ENCODE measurements around the gene HDAC4. TPM values are rescaled to one million over a fixed set of nuclear protein-coding genes. Genes with fewer than 3 reads are reported as not detected.

Gene HDAC4
- total and polyA plus RNA-seq, 2 of the 8 experiments (the other 6 are each of a cell fraction or from before 2014, with no cell fraction given) = 15.4 to 31.5 TPM

DNA sequence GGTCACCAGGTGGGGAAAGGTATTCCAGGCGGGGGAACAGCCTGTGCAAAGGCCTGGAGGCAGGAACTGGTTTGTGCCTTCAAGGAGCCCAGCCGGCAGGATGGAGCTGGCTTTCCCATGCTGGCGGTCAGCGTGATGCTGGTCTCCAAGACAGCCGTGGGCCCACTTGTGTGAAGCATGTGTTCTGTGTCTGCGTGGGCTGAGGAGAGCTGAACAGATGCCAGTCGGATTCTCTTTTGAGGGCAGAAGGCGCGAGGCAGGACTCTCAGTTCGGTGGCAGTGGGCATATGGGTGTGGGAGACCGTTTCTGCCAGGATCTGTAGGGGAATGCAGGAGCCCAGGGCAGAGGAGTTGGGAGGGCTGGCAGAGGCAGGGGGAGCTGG, 361.4 kb downstream of the HDAC4 start:
- Histone ChIP-seq H3K9me3 (ENCODE audit: insufficient read depth in 2 of 2, low read depth in 1 of 2, low read length in 1 of 2) (no peaks in the 10 kb centered on the region), H3K14ac (ENCODE audit: insufficient read length) (no peak overlapping the region), H3K9ac (replicated peaks in 1 of 4; ENCODE audit: extremely low read depth in 1 of 4, low read depth in 3 of 4, low read length in 3 of 4) (no peak overlapping the region), H3K27ac (ENCODE audit: low read depth, low read length) (no peak overlapping the region), H4K20me1 (replicated peaks in 1 of 2; ENCODE audit: control insufficient read depth in 1 of 2, insufficient read depth in 2 of 2, low read length in 2 of 2) (no peaks in the 10 kb centered on the region), H2BK20ac (ENCODE audit: low read length) (no peak overlapping the region), H3K18ac (ENCODE audit: extremely low read depth, low read length) (no peak overlapping the region), H2BK120ac (replicated peaks; ENCODE audit: low read depth, low read length) (no peak overlapping the region), H3K23ac (ENCODE audit: insufficient read length) (no peak overlapping the region), H3K4me1 (replicated peaks in 1 of 4; ENCODE audit: control insufficient read depth in 3 of 4, insufficient read depth in 4 of 4, low read length in 3 of 4) (peaks cover 0 to 4% (median 0%) of the 10 kb centered on the region in 4 experiments; a peak in 2 of 7 replicates), H3K36me3 (ENCODE audit: control insufficient read depth in 2 of 4, insufficient read depth in 4 of 4, low read length in 3 of 4) (no peaks in the 10 kb centered on the region), H3K4me3 (ENCODE audit: extremely low read depth in 1 of 4, insufficient read depth in 2 of 4, low read depth in 3 of 4, low read length in 4 of 4) (no peak overlapping the region), H3K56ac (replicated peaks; ENCODE audit: insufficient read length, low read depth, low read length) (no peak overlapping the region), H3K79me1 (ENCODE audit: low read depth, low read length) (no peaks in the 10 kb centered on the region), H4K5ac (ENCODE audit: insufficient read length, low read depth, low read length) (no peak overlapping the region), H2AK5ac (ENCODE audit: low read depth, low read length) (no peak overlapping the region), H3K4me2 (ENCODE audit: insufficient read depth in 1 of 2, low read depth in 2 of 2, low read length in 2 of 2) (no peak overlapping the region), H4K91ac (replicated peaks; ENCODE audit: insufficient read length, low read length) (no peak overlapping the region), H3K23me2 (ENCODE audit: low read depth, low read length) (no peaks in the 10 kb centered on the region), H3K27me3 (replicated peaks in 1 of 4; ENCODE audit: control insufficient read depth in 3 of 4, extremely low read depth in 1 of 4, insufficient read depth in 3 of 4, low read length in 3 of 4) (no peaks in the 10 kb centered on the region), H2AFZ (ENCODE audit: low read length) (no peak overlapping the region), H2BK5ac (ENCODE audit: low read depth, low read length) (no peak overlapping the region), H2BK15ac (ENCODE audit: low read length) (no peak overlapping the region), H3K79me2 (ENCODE audit: control insufficient read depth in 1 of 2, insufficient read depth in 2 of 2, low read length in 2 of 2) (no peaks in the 10 kb centered on the region), H2BK12ac (ENCODE audit: low read depth, low read length) (no peak overlapping the region), H4K8ac (ENCODE audit: extremely low read depth, insufficient read depth, low read length) (no peak overlapping the region), H3K4ac (replicated peaks; ENCODE audit: insufficient read length, low read depth, low read length) (no peak overlapping the region)
- CTCF ChIA-PET (ENCODE audit: partially characterized antibody) = interaction anchor here (0.9 kb wide), 1 partner anchor 668 kb away, joined by 3 read pairs; no protein-coding TSS in a partner anchor
- TF ChIP-seq BCL11A (IDR thresholded peaks at IDR 0.05; ENCODE audit: low read depth in 2 of 2, low read length in 2 of 2) = no peak
- TF ChIP-seq SP1 (IDR thresholded peaks at IDR 0.05; ENCODE audit: low read depth, low read length) = no peak
- no peak for TF ChIP-seq MAX (IDR thresholded peaks at IDR 0.05)
- TF ChIP-seq TBP (IDR thresholded peaks at IDR 0.05; ENCODE audit: low read depth, low read length) = no peak
- TF ChIP-seq MAFK (IDR thresholded peaks at IDR 0.05; ENCODE audit: low read depth, low read length) = no peak
- FAIRE-seq = no peak
- POLR2A ChIA-PET (ENCODE audit: partially characterized antibody) = no interaction called here
- 85% methylated on average over 10 of the region's 11 CpGs; no CpG with 5 or more reads in 1 of the 2 experiments for WGBS, 2 experiments (ENCODE audit: extremely low coverage in 1 of 2, insufficient coverage in 1 of 2, insufficient read length in 1 of 2, insufficient replicate concordance in 2 of 2, low coverage in 1 of 2, low lambda C conversion rate in 2 of 2, missing lambda C conversion rate in 1 of 2)
- no peak for DNase-seq (ENCODE audit: low read depth in 1 of 2, low spot score in 2 of 2)

Data from H1 (cell line).